Loucy (cell line): Measurements from ENCODE around the gene NR2C1.

Source experiments
- H2AFZ ChIP-seq: fragments of 200-600 bp; sonication (generic); 2 replicates; pipeline ENCODE4 v1.6.0; 2016; ENCODE audit warnings: antibody characterized with exemption, mild to moderate bottlenecking, low read length, moderate library complexity
- H3F3A ChIP-seq: fragments of 200-600 bp; 2 replicates; pipeline ENCODE4 v1.6.0; 2016; ENCODE audit warnings: antibody characterized with exemption, low read depth, mild to moderate bottlenecking
- H3K27me3 ChIP-seq: fragments of 200-600 bp; sonication (generic); 2 replicates; pipeline ENCODE4 v1.6.1; 2014; ENCODE audit warnings: low read length, mild to moderate bottlenecking; ENCODE audit not compliant: insufficient read depth, poor library complexity, severe bottlenecking
- H3K36me3 ChIP-seq: fragments of 200-600 bp; sonication (generic); 2 replicates; pipeline ENCODE4 v1.6.1; 2016; ENCODE audit warnings: low read length; ENCODE audit not compliant: insufficient read depth
- H3K4me1 ChIP-seq: fragments of 200-600 bp; sonication (generic); 2 replicates; pipeline ENCODE4 v1.5.1; 2014; ENCODE audit warnings: low read length, mild to moderate bottlenecking; ENCODE audit not compliant: insufficient read depth, poor library complexity, severe bottlenecking
- H3K4me2 ChIP-seq: fragments of 200-600 bp; sonication (generic); 2 replicates; pipeline ENCODE4 v1.6.0; 2014; ENCODE audit warnings: antibody characterized with exemption, low read length, low read depth, mild to moderate bottlenecking; ENCODE audit not compliant: poor library complexity, severe bottlenecking
- H3K4me3 ChIP-seq: fragments of 200-600 bp; sonication (generic); 2 replicates; pipeline ENCODE4 v1.5.1; 2014; ENCODE audit warnings: low read length, mild to moderate bottlenecking, mixed read lengths; ENCODE audit not compliant: poor library complexity, severe bottlenecking
- H3K79me2 ChIP-seq: fragments of 200-600 bp; sonication (generic); 2 replicates; pipeline ENCODE4 v1.6.1; 2014; ENCODE audit warnings: low read length; ENCODE audit not compliant: insufficient read depth
- H3K9ac ChIP-seq: fragments of 200-600 bp; sonication (generic); 2 replicates; pipeline ENCODE4 v1.6.0; 2014; ENCODE audit warnings: mild to moderate bottlenecking, low read depth, low read length, moderate library complexity; ENCODE audit not compliant: poor library complexity, severe bottlenecking
- H3K9me2 ChIP-seq: fragments of 200-600 bp; sonication (generic); replicated peaks from 2 replicates; pipeline ENCODE4 v1.6.1; 2016; ENCODE audit warnings: low read depth, low read length, mixed read lengths
- H3K9me3 ChIP-seq: fragments of 200-600 bp; sonication (generic); 2 replicates; pipeline ENCODE4 v1.6.1; 2014; ENCODE audit warnings: mild to moderate bottlenecking, antibody characterized with exemption, low read length, low read depth; ENCODE audit not compliant: insufficient read depth
- H4K20me1 ChIP-seq: fragments of 200-600 bp; sonication (generic); 2 replicates; pipeline ENCODE4 v1.6.0; 2014; ENCODE audit warnings: antibody characterized with exemption, low read length, mild to moderate bottlenecking; ENCODE audit not compliant: insufficient read depth, poor library complexity, severe bottlenecking
- EZH2phosphoT487 ChIP-seq: fragments of 200-600 bp; IDR thresholded peaks from 2 replicates; pipeline ENCODE4 v1.6.1; 2018; ENCODE audit warnings: antibody characterized with exemption, mild to moderate bottlenecking, moderate library complexity, borderline replicate concordance
- TF ChIP-seq, protein P1 (sequence below): fragments of 200-600 bp; sonication (generic); conservative IDR thresholded peaks from 2 replicates; pipeline ENCODE4 v1.5.1; 2014; ENCODE audit warnings: mild to moderate bottlenecking, antibody characterized with exemption, low read length

Gene NR2C1

DNA sequence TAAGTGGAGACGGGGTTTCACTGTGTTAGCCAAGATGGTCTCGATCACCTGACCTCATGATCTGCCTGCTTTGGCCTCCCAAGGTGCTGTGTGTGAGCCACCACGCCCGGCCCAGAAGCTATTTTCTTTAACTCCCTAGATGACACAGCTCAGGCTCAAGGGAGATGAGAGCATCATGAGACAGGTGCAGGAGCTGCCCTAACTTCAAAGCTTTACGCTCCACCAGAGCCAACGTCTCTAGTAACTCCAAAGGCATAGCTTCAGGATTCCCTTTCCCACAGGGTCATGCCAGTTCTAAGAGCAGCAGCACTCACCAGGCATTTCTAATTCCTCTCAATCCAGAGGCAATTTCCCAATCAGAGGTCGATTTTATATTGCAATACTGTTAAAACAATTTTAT is 91.0 kb downstream of the NR2C1 start:
- no peak overlapping the region for H3K4me2 ChIP-seq
- peaks cover 17% of the 10 kb centered on the region for H4K20me1 ChIP-seq
- H3K4me3 ChIP-seq = no peak overlapping the region
- H3F3A ChIP-seq = no peaks in the 10 kb centered on the region
- no peaks in the 10 kb centered on the region for H3K27me3 ChIP-seq
- TF ChIP-seq, protein P1, sequence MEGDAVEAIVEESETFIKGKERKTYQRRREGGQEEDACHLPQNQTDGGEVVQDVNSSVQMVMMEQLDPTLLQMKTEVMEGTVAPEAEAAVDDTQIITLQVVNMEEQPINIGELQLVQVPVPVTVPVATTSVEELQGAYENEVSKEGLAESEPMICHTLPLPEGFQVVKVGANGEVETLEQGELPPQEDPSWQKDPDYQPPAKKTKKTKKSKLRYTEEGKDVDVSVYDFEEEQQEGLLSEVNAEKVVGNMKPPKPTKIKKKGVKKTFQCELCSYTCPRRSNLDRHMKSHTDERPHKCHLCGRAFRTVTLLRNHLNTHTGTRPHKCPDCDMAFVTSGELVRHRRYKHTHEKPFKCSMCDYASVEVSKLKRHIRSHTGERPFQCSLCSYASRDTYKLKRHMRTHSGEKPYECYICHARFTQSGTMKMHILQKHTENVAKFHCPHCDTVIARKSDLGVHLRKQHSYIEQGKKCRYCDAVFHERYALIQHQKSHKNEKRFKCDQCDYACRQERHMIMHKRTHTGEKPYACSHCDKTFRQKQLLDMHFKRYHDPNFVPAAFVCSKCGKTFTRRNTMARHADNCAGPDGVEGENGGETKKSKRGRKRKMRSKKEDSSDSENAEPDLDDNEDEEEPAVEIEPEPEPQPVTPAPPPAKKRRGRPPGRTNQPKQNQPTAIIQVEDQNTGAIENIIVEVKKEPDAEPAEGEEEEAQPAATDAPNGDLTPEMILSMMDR = no peak
- peaks cover 15% of the 10 kb centered on the region for H3K4me1 ChIP-seq
- H3K79me2 ChIP-seq = peaks cover 19% of the 10 kb centered on the region
- H3K9me3 ChIP-seq = no peaks in the 10 kb centered on the region
- no peak overlapping the region for H3K9ac ChIP-seq
- H2AFZ ChIP-seq = no peak overlapping the region
- no peaks in the 10 kb centered on the region for H3K9me2 ChIP-seq
- H3K36me3 ChIP-seq = peaks cover 16% of the 10 kb centered on the region; the same call in 1 of the 2 replicates

- Histone ChIP-seq H3K9ac (no peak overlapping the region), H2AFZ (no peak overlapping the region), H3K4me3 (no peak overlapping the region), H3K27me3 (no peaks in the 10 kb centered on the region), H3K9me2 (no peaks in the 10 kb centered on the region), H4K20me1 (peaks cover 9% of the 10 kb centered on the region), H3K4me2 (no peak overlapping the region), H3K36me3 (peaks cover 21% of the 10 kb centered on the region; the same call in 1 of the 2 replicates), H3K4me1 (peaks cover 9% of the 10 kb centered on the region), H3K9me3 (no peaks in the 10 kb centered on the region), H3F3A (no peaks in the 10 kb centered on the region), H3K79me2 (peaks cover 29% of the 10 kb centered on the region)
- TF ChIP-seq, protein P1 = peak; percentile 66
- no peak for TF ChIP-seq EZH2phosphoT487
These were observed 92.8 kb downstream of the NR2C1 start for GRCh38 chr12:94980577-94980976.

DNA sequence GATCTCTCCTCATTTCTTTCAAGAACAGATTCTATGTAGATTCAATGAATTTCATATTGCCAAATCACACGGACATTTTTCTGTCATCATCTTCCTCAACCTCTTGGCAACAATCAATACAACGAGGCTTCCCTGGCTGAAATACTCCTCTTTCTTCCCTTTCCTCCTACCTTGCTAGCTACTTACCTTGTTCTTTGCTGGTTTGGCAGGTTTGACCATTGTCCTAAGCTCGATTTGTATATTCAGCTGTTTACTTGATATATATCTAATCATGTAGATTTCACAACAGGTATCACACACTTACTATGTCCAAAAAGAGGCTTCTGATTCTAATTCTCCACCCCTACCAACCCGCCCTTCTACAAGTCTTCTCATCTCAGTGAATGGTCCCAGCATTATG is 93.5 kb downstream of the NR2C1 start:
- H3F3A ChIP-seq = no peaks in the 10 kb centered on the region
- H3K9ac ChIP-seq = no peak overlapping the region
- peaks cover 21% of the 10 kb centered on the region; the same call in 1 of the 2 replicates for H3K36me3 ChIP-seq
- H3K27me3 ChIP-seq = no peaks in the 10 kb centered on the region
- H3K9me2 ChIP-seq = no peaks in the 10 kb centered on the region
- H3K9me3 ChIP-seq = no peaks in the 10 kb centered on the region
- H2AFZ ChIP-seq = no peak overlapping the region
- H3K4me2 ChIP-seq = no peak overlapping the region
- peaks cover 32% of the 10 kb centered on the region for H3K79me2 ChIP-seq
- no peak overlapping the region for H3K4me3 ChIP-seq
- H3K4me1 ChIP-seq = peaks cover 9% of the 10 kb centered on the region
- TF ChIP-seq, protein P1 = no peak
- no peak for TF ChIP-seq EZH2phosphoT487
- peaks cover 9% of the 10 kb centered on the region for H4K20me1 ChIP-seq
